ENCODE measurements around the gene HELQ. TPM values are rescaled to one million over a fixed set of nuclear protein-coding genes. Genes with fewer than 3 reads are reported as not detected.

HELQ gene
- total and polyA plus RNA-seq, 2 of the 13 experiments (the other 11 are each of a cell fraction or from before 2014, with no cell fraction given) = 6.6 to 10.8 TPM

DNA sequence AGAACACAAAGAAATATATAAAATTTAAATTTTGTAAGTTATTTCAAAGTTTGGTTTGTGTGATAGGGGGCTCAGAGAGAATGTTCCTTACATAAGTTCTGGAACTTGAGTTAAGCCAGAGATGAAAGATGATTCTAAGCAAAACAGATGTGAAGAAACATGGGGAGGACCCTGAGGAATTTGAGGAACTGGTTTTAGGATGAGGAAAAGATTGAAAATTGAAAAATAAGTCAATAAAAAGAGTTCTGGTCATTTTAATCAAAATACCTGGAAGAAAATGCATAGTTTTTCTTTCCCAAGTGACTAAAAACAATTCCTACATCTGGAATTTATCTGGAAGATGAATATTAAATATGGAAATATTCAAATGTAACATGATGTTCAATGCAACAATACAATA is 37.4 kb downstream of the HELQ start:
- Histone ChIP-seq H3K4me3 (replicated peaks in 1 of 3; ENCODE audit: insufficient read depth in 1 of 3, low read depth in 2 of 3, low read length in 3 of 3) (no peak overlapping the region), H3K4me1 (ENCODE audit: insufficient read depth, low read length) (no peaks in the 10 kb centered on the region), H3K36me3 (replicated peaks in 1 of 2; ENCODE audit: control insufficient read depth in 1 of 2, insufficient read depth in 2 of 2, low read length in 2 of 2) (peaks cover 5 to 24% of the 10 kb centered on the region in 2 experiments; a peak in 4 of 5 replicates), H3K27me3 (ENCODE audit: control insufficient read depth in 1 of 2, insufficient read depth in 2 of 2, low read length in 2 of 2) (no peaks in the 10 kb centered on the region), H2AFZ (ENCODE audit: low read length) (no peak overlapping the region), H3K27ac (ENCODE audit: extremely low read length, insufficient read depth, low read length) (no peak overlapping the region), H3K4me2 (ENCODE audit: low read depth, low read length) (no peak overlapping the region), H3K79me2 (ENCODE audit: insufficient read depth, low read length) (no peaks in the 10 kb centered on the region), H4K20me1 (ENCODE audit: insufficient read depth, low read length) (no peaks in the 10 kb centered on the region), H3K9ac (ENCODE audit: insufficient read depth, low read depth, low read length) (no peak overlapping the region), H3K9me3 (ENCODE audit: low read length) (no peaks in the 10 kb centered on the region)
- intact Hi-C loops (cut with micrococcal nuclease; ENCODE audit: unreplicated experiment) = loop anchor here (10.0 kb wide), 1 partner anchor 53 kb away; no protein-coding TSS in a partner anchor
- FAIRE-seq (no peak), ATAC-seq (no peak), DNase-seq (ENCODE audit: low spot score) (no peak)
- ChIA-PET POLR2A (no interaction called here), CTCF (ENCODE audit: low intra/inter-chr PET ratio, low total read pairs) (no interaction called here)
- in situ Hi-C loops (cut with HindIII; ENCODE audit: extremely low pct_ligation_motif_present, low pct_unique_long_range_greater_than_20kb) = no loop called here
- BruUV-seq (replicated peaks) = no TSS peak
- TF ChIP-seq BCL6 (CRISPR knock-in tag; IDR thresholded peaks at IDR 0.05) (no peak), DMTF1 (CRISPR knock-in tag; IDR thresholded peaks at IDR 0.05) (no peak), SOX5 (CRISPR knock-in tag; IDR thresholded peaks at IDR 0.05; ENCODE audit: borderline replicate concordance) (no peak), ZNF441 (CRISPR knock-in tag; IDR thresholded peaks at IDR 0.05; ENCODE audit: borderline replicate concordance) (no peak), ZNF879 (CRISPR knock-in tag; IDR thresholded peaks at IDR 0.05) (no peak), ATF6 (CRISPR knock-in tag; conservative IDR thresholded peaks at IDR 0.05) (no peak), ZNF382 (CRISPR knock-in tag; IDR thresholded peaks at IDR 0.05; ENCODE audit: borderline replicate concordance) (no peak), CENPBD1 (CRISPR knock-in tag; IDR thresholded peaks at IDR 0.05; ENCODE audit: borderline replicate concordance, low read depth) (no peak), KAT7 (CRISPR knock-in tag; IDR thresholded peaks at IDR 0.05; ENCODE audit: borderline replicate concordance) (no peak), ARHGAP35 (CRISPR knock-in tag; IDR thresholded peaks at IDR 0.05; ENCODE audit: borderline replicate concordance) (no peak), CHD4 (IDR thresholded peaks at IDR 0.05; ENCODE audit: borderline replicate concordance, low read length) (no peak), YEATS4 (CRISPR knock-in tag; IDR thresholded peaks at IDR 0.05; ENCODE audit: borderline replicate concordance) (no peak), ZNF878 (CRISPR knock-in tag; IDR thresholded peaks at IDR 0.05) (no peak), SIN3A (IDR thresholded peaks at IDR 0.05; ENCODE audit: borderline replicate concordance, low read depth, low read length) (no peak)
- TF ChIP-seq, protein P1, sequence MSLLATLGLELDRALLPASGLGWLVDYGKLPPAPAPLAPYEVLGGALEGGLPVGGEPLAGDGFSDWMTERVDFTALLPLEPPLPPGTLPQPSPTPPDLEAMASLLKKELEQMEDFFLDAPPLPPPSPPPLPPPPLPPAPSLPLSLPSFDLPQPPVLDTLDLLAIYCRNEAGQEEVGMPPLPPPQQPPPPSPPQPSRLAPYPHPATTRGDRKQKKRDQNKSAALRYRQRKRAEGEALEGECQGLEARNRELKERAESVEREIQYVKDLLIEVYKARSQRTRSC (CRISPR knock-in tag; IDR thresholded peaks at IDR 0.05; ENCODE audit: low read depth) = no peak
- TF ChIP-seq, protein P2, sequence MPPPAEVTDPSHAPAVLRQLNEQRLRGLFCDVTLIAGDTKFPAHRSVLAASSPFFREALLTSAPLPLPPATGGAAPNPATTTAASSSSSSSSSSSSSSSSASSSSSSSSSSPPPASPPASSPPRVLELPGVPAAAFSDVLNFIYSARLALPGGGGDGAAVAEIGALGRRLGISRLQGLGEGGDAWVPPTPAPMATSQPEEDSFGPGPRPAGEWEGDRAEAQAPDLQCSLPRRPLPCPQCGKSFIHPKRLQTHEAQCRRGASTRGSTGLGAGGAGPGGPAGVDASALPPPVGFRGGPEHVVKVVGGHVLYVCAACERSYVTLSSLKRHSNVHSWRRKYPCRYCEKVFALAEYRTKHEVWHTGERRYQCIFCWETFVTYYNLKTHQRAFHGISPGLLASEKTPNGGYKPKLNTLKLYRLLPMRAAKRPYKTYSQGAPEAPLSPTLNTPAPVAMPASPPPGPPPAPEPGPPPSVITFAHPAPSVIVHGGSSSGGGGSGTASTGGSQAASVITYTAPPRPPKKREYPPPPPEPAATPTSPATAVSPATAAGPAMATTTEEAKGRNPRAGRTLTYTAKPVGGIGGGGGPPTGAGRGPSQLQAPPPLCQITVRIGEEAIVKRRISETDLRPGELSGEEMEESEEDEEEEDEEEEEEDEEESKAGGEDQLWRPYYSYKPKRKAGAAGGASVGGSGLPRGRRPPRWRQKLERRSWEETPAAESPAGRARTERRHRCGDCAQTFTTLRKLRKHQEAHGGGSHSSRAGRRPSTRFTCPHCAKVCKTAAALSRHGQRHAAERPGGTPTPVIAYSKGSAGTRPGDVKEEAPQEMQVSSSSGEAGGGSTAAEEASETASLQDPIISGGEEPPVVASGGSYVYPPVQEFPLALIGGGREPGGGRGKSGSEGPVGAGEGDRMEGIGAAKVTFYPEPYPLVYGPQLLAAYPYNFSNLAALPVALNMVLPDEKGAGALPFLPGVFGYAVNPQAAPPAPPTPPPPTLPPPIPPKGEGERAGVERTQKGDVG (CRISPR knock-in tag; IDR thresholded peaks at IDR 0.05; ENCODE audit: borderline replicate concordance) = no peak
